GM18499 (cell line): Measurements from ENCODE around the gene COL15A1.
A peak's percentile ranks its signal among the peaks of the same experiment; 100 is the strongest.

Source experiments
- ATAC-seq: cut with Tn5 transposase; IDR thresholded peaks from one replicate; pipeline ENCODE4 v1.9.1; 2021; ENCODE audit warnings: moderate number of reproducible peaks; ENCODE audit not compliant: insufficient read depth, unreplicated experiment

The COL15A1 gene

GRCh38 chr9:99049228-99049627, 105.5 kb downstream of the COL15A1 start:
- no peak for ATAC-seq

GRCh38 chr9:99049641-99050040, 105.9 kb downstream of the COL15A1 start:
- ATAC-seq, result no peak

GRCh38 chr9:99050292-99050911, 106.7 kb downstream of the COL15A1 start:
- ATAC-seq, result no peak

GRCh38 chr9:99050924-99051323, 107.2 kb downstream of the COL15A1 start:
- ATAC-seq, result no peak

GRCh38 chr9:99051406-99051805, 107.7 kb downstream of the COL15A1 start:
- ATAC-seq, result no peak

- ATAC-seq, result no peak
Measured at GRCh38 chr9:99051851-99052250, 108.1 kb downstream of the COL15A1 start.

- no peak for ATAC-seq
Measured at GRCh38 chr9:99052815-99053715, 109.4 kb downstream of the COL15A1 start.

GRCh38 chr9:99054581-99054980, 110.9 kb downstream of the COL15A1 start:
- ATAC-seq, result no peak

- ATAC-seq, result no peak
Measured at GRCh38 chr9:99055384-99055783, 111.7 kb downstream of the COL15A1 start.

- ATAC-seq, result no peak
Measured at GRCh38 chr9:99056186-99056585, 112.5 kb downstream of the COL15A1 start.

- ATAC-seq, result no peak
Measured at GRCh38 chr9:99056886-99057664, 113.4 kb downstream of the COL15A1 start.

GRCh38 chr9:99057665-99058625, 114.2 kb downstream of the COL15A1 start:
- ATAC-seq, result peak; percentile 66

- ATAC-seq, result no peak
Measured at GRCh38 chr9:99058964-99059921, 115.5 kb downstream of the COL15A1 start.

GRCh38 chr9:99060621-99061020, 116.9 kb downstream of the COL15A1 start:
- no peak for ATAC-seq

- no peak for ATAC-seq
Measured at GRCh38 chr9:99062549-99062948, 118.8 kb downstream of the COL15A1 start.

- no peak for ATAC-seq
Measured at GRCh38 chr9:99063522-99063921, 119.8 kb downstream of the COL15A1 start.

GRCh38 chr9:99066571-99066970, 122.9 kb downstream of the COL15A1 start:
- no peak for ATAC-seq

- ATAC-seq, result no peak
Measured at GRCh38 chr9:99069075-99069474, 125.4 kb downstream of the COL15A1 start.

GRCh38 chr9:99069546-99069945, 125.8 kb downstream of the COL15A1 start:
- ATAC-seq, result no peak
